Astrocyte (in vitro differentiated cells and primary cell): ENCODE measurements around the gene BLOC1S4. TPM values are rescaled to one million over a fixed set of nuclear protein-coding genes. Genes with fewer than 3 reads are reported as not detected.

Experiments used
- DNase-seq: peaks from one replicate; pipeline ENCODE4 v3.0.0-alpha.2; 2010; ENCODE audit warnings: low read depth
- FAIRE-seq: peaks from 2 replicates; lab custom pipeline; 2011; peaks lifted over from hg19 to GRCh38; lab: Jason Lieb, UNC
- H2AFZ ChIP-seq: 2 replicates; pipeline ENCODE4 v1.6.0; 2012; ENCODE audit warnings: low read depth, low read length, inconsistent platforms
- H3K27ac ChIP-seq: 2 replicates; pipeline ENCODE4 v1.5.1; 2011; ENCODE audit warnings: low read depth, low read length, inconsistent platforms
- H3K27me3 ChIP-seq: 2 replicates; pipeline ENCODE4 v1.6.0; 2011; ENCODE audit warnings: low read length, inconsistent platforms; ENCODE audit not compliant: insufficient read depth
- H3K36me3 ChIP-seq: 2 replicates; pipeline ENCODE4 v1.5.1; 2011; ENCODE audit warnings: low read length, inconsistent platforms; ENCODE audit not compliant: insufficient read depth
- H3K4me1 ChIP-seq: 2 replicates; pipeline ENCODE4 v1.5.1; 2011; ENCODE audit warnings: low read length, inconsistent platforms; ENCODE audit not compliant: insufficient read depth
- H3K4me2 ChIP-seq: 2 replicates; pipeline ENCODE4 v1.6.0; 2012; ENCODE audit warnings: low read length, inconsistent platforms
- H3K4me3 ChIP-seq: 2 replicates; pipeline ENCODE4 v1.5.1; 2011; ENCODE audit warnings: low read depth, mild to moderate bottlenecking, low read length, inconsistent platforms; ENCODE audit not compliant: insufficient read depth
- H3K79me2 ChIP-seq: 2 replicates; pipeline ENCODE4 v1.6.0; 2012; ENCODE audit warnings: mild to moderate bottlenecking, low read length, inconsistent platforms; ENCODE audit not compliant: insufficient read depth
- H3K9ac ChIP-seq: 2 replicates; pipeline ENCODE4 v1.6.0; 2012; ENCODE audit warnings: mild to moderate bottlenecking, low read length, inconsistent platforms
- H3K9me3 ChIP-seq: 2 replicates; pipeline ENCODE4 v1.5.1; 2012; ENCODE audit warnings: low read depth, mild to moderate bottlenecking, low read length, inconsistent platforms; ENCODE audit not compliant: insufficient read depth
- H4K20me1 ChIP-seq: 2 replicates; pipeline ENCODE4 v1.6.0; 2012; ENCODE audit warnings: low read length, inconsistent platforms; ENCODE audit not compliant: insufficient read depth
- H3K27ac Mint-ChIP-seq: one replicate; pipeline ENCODE4 v1.8.0; 2021; ENCODE audit warnings: mild to moderate bottlenecking, mixed read lengths; ENCODE audit not compliant: unreplicated experiment
- H3K27me3 Mint-ChIP-seq: one replicate; pipeline ENCODE4 v1.8.0; 2021; ENCODE audit warnings: low read depth, mixed read lengths; ENCODE audit not compliant: unreplicated experiment
- H3K36me3 Mint-ChIP-seq: one replicate; pipeline ENCODE4 v1.8.0; 2021; ENCODE audit warnings: low read depth, mixed read lengths; ENCODE audit not compliant: unreplicated experiment
- H3K4me1 Mint-ChIP-seq: one replicate; pipeline ENCODE4 v1.8.0; 2021; ENCODE audit warnings: low read depth, mixed read lengths; ENCODE audit not compliant: unreplicated experiment
- H3K4me3 Mint-ChIP-seq: one replicate; pipeline ENCODE4 v1.8.0; 2021; ENCODE audit warnings: mild to moderate bottlenecking, moderate library complexity, mixed read lengths; ENCODE audit not compliant: unreplicated experiment
- H3K9me3 Mint-ChIP-seq: one replicate; pipeline ENCODE4 v1.8.0; 2021; ENCODE audit warnings: mild to moderate bottlenecking, mixed read lengths; ENCODE audit not compliant: unreplicated experiment
- EZH2 ChIP-seq: IDR thresholded peaks from 2 replicates; pipeline ENCODE4 v1.6.1; 2012; ENCODE audit warnings: mild to moderate bottlenecking, low read length, inconsistent platforms; ENCODE audit not compliant: insufficient read depth
- total RNA-seq: library from RNA; stranded (reverse); gene quantifications from 2 replicates; pipeline ENCODE4 v1.2.1, GENCODE V29; 2021
- TF ChIP-seq, protein P1 (sequence below): IDR thresholded peaks from 2 replicates; pipeline ENCODE4 v1.5.1; 2011; ENCODE audit warnings: low read depth, mild to moderate bottlenecking, inconsistent platforms, low read length, moderate library complexity; ENCODE audit not compliant: insufficient read depth

The BLOC1S4 gene
- total RNA-seq, 1 donor from 2014 or later: 20.9 TPM

DNA sequence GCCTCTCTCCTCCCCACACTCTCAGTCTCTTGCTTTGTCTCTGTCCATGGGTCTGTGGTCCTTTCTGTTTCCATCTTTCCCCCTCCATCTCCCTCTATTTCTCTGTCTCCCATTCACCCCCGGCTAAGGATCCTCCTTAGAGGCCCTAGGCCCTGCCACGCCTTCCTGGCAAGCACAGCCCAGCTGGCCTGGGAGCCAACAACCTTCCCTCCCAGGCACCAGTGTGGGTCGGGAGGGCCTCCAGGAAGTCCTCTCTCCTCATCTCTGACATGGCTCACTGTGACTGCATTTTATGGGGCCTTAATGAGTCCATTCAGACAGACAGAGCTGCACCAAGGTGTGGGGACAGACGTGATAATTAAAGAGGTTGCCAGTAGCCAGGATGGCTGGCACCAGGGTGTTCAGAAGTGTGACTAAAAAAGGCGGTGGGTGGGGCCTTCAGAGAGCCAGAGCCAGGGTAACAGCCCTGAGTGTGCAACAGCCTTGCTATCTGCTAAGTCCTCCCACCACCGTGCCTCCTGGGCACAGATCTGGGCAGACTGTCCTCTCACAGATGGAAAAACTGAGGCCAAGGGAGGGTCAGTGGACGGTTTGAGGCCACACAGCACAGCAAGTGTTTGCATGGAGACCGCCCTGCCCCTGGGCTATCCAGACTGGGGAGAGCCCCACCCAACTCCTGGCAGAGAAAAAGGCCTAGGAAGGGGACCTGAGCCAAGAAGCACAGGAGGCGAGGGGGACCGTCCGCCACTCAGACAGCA, 31.5 kb downstream of the BLOC1S4 start:
- H3K9ac ChIP-seq: no peak overlapping the region
- Mint-ChIP-seq H3K4me1 (no peaks in the 10 kb centered on the region), H3K27me3 (no peaks in the 10 kb centered on the region), H3K27ac (no peak overlapping the region), H3K4me3 (no peak overlapping the region), H3K36me3 (no peaks in the 10 kb centered on the region), H3K9me3 (no peaks in the 10 kb centered on the region)
- H3K9me3 ChIP-seq: no peaks in the 10 kb centered on the region
- H3K79me2 ChIP-seq: no peaks in the 10 kb centered on the region
- no peaks in the 10 kb centered on the region for H3K27me3 ChIP-seq
- H2AFZ ChIP-seq: peak overlapping the region; percentile 34
- H4K20me1 ChIP-seq: no peaks in the 10 kb centered on the region
- H3K4me1 ChIP-seq: peaks cover 14% of the 10 kb centered on the region
- H3K27ac ChIP-seq: no peak overlapping the region
- no peaks in the 10 kb centered on the region for H3K36me3 ChIP-seq
- DNase-seq (no peak), FAIRE-seq (no peak)
- H3K4me3 ChIP-seq: no peak overlapping the region
- no peak for TF ChIP-seq EZH2
- TF ChIP-seq, protein P1, sequence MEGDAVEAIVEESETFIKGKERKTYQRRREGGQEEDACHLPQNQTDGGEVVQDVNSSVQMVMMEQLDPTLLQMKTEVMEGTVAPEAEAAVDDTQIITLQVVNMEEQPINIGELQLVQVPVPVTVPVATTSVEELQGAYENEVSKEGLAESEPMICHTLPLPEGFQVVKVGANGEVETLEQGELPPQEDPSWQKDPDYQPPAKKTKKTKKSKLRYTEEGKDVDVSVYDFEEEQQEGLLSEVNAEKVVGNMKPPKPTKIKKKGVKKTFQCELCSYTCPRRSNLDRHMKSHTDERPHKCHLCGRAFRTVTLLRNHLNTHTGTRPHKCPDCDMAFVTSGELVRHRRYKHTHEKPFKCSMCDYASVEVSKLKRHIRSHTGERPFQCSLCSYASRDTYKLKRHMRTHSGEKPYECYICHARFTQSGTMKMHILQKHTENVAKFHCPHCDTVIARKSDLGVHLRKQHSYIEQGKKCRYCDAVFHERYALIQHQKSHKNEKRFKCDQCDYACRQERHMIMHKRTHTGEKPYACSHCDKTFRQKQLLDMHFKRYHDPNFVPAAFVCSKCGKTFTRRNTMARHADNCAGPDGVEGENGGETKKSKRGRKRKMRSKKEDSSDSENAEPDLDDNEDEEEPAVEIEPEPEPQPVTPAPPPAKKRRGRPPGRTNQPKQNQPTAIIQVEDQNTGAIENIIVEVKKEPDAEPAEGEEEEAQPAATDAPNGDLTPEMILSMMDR: no peak
- no peak overlapping the region for H3K4me2 ChIP-seq

DNA sequence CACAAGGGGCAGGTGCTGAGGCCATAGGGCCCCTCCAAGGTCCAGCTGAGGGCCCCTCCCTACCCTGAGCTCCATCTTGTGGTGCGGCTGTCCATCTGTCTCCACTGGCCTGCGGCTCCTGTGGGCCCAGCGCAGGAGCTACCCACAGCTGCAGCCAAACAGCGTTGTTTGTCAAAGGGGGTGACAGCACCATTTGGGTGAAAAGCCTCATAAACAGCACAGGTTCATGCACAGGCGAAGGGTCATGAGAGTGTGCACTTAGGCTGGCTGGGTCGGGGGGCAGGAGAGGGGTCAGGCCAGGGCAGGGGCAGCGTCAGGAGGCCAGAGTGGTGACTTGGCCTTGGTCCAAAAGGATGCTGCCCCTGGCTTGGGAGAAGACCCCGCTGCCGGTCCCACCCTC, 32.3 kb downstream of the BLOC1S4 start:
- Histone ChIP-seq H3K79me2 (no peaks in the 10 kb centered on the region), H3K9me3 (no peaks in the 10 kb centered on the region), H2AFZ (no peak overlapping the region), H3K27me3 (no peaks in the 10 kb centered on the region), H4K20me1 (no peaks in the 10 kb centered on the region), H3K4me2 (no peak overlapping the region), H3K36me3 (no peaks in the 10 kb centered on the region), H3K9ac (no peak overlapping the region), H3K27ac (no peak overlapping the region), H3K4me3 (no peak overlapping the region), H3K4me1 (peaks cover 14% of the 10 kb centered on the region)
- no peak overlapping the region for H3K27ac Mint-ChIP-seq
- H3K36me3 Mint-ChIP-seq: no peaks in the 10 kb centered on the region
- H3K27me3 Mint-ChIP-seq: no peaks in the 10 kb centered on the region
- H3K4me3 Mint-ChIP-seq: no peak overlapping the region
- no peak for TF ChIP-seq EZH2
- TF ChIP-seq, protein P1: no peak
- no peak for DNase-seq
- H3K4me1 Mint-ChIP-seq: no peaks in the 10 kb centered on the region
- FAIRE-seq: no peak
- no peaks in the 10 kb centered on the region for H3K9me3 Mint-ChIP-seq
